Breast epithelium (tissue), 3 donors: ENCODE results near the gene ENTPD2.

Experiments
- POLR2A ChIP-seq: fragments of 450-650 bp; IDR thresholded peaks from one replicate; pipeline ENCODE4 v1.6.1; 2016; ENCODE audit warnings: antibody characterized with exemption, mild to moderate bottlenecking, moderate library complexity
- TF ChIP-seq, protein P1 (sequence below), 3 donors: fragments of 450-650 bp; IDR thresholded peaks; one replicate each; pipeline ENCODE4 v1.5.1; 2016 to 2017; ENCODE audit warnings: antibody characterized with exemption in 3 of 3, mild to moderate bottlenecking in 3 of 3, moderate library complexity in 3 of 3

DNA sequence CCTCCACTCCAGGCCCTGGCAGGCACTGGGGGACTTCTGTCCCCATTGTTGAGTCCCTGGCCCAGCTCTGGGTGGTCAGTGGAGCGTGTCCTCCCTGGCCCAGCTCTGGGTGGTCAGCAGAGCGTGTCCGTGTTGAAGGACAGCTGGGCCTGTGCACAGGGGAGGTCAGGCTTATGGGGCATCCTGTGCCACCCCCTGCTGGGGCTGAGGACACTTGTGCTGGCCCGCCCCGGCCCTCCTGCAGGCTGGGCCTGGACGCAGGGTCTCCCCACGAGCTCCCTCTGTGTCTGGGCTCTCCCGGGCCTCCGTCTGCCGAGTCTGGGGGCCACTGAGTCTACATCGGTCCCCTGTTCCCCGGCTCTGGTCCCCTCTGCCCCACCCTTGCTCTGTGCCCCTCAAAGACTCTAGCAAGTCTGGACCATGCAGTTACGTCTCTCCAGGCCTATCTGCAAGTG is 46.0 kb downstream of the ENTPD2 start:
- TF ChIP-seq, protein P1, sequence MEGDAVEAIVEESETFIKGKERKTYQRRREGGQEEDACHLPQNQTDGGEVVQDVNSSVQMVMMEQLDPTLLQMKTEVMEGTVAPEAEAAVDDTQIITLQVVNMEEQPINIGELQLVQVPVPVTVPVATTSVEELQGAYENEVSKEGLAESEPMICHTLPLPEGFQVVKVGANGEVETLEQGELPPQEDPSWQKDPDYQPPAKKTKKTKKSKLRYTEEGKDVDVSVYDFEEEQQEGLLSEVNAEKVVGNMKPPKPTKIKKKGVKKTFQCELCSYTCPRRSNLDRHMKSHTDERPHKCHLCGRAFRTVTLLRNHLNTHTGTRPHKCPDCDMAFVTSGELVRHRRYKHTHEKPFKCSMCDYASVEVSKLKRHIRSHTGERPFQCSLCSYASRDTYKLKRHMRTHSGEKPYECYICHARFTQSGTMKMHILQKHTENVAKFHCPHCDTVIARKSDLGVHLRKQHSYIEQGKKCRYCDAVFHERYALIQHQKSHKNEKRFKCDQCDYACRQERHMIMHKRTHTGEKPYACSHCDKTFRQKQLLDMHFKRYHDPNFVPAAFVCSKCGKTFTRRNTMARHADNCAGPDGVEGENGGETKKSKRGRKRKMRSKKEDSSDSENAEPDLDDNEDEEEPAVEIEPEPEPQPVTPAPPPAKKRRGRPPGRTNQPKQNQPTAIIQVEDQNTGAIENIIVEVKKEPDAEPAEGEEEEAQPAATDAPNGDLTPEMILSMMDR (IDR thresholded peaks at IDR 0.05), result no peak
- TF ChIP-seq POLR2A, result no peak
